Lower lobe of right lung (tissue), 2 donors: ENCODE results near the gene MAX. TPM values are rescaled to one million over a fixed set of nuclear protein-coding genes. Genes with fewer than 3 reads are reported as not detected.
"Not testable (repeated sequence)": the region's sequence is repeated elsewhere in the genome, so short reads cannot be mapped to it uniquely, and the experiment has no call there.

Experiments used
- ATAC-seq, 2 donors: fragments of 200-7000 bp; cut with Tn5 transposase; one replicate each; pipeline ENCODE4 v1.9.1; 2020 to 2022; ENCODE audit warnings: mild to moderate bottlenecking in 2 of 2, moderate library complexity in 2 of 2
- DNase-seq: peaks from one replicate; pipeline ENCODE4 v3.0.0-alpha.2; 2020
- H3K27ac ChIP-seq: fragments of 200-600 bp; one replicate; pipeline ENCODE4 v1.8.0; 2022
- H3K27me3 ChIP-seq: fragments of 200-600 bp; one replicate; pipeline ENCODE4 v1.8.0; 2022; ENCODE audit warnings: low read depth
- H3K36me3 ChIP-seq: fragments of 200-600 bp; one replicate; pipeline ENCODE4 v1.8.0; 2022; ENCODE audit warnings: mild to moderate bottlenecking
- H3K4me1 ChIP-seq: fragments of 200-600 bp; one replicate; pipeline ENCODE4 v1.8.0; 2022
- H3K4me3 ChIP-seq: fragments of 200-600 bp; one replicate; pipeline ENCODE4 v1.8.0; 2022; ENCODE audit warnings: mild to moderate bottlenecking
- H3K9me3 ChIP-seq: fragments of 200-600 bp; one replicate; pipeline ENCODE4 v1.8.0; 2022
- intact Hi-C: fragments of 100-400 bp; cut with DNase I; formaldehyde crosslinking; loops from one replicate; pipeline ENCODE4 v1.11.0; 2022
- total RNA-seq: library from RNA; stranded (reverse); fragmentation: NEBNext Ultra II Directional; extraction: Animal tissue kit (Norgen Biotek cat#: 25700); gene quantifications from one replicate; pipeline ENCODE4 v1.2.1, GENCODE V29; 2021
- TF ChIP-seq, protein P1 (sequence below): fragments of 200-600 bp; IDR thresholded peaks from one replicate; pipeline ENCODE4 v1.8.0; 2022; ENCODE audit warnings: antibody characterized with exemption, mild to moderate bottlenecking
- donor health status: DM: no; HTN: yes; CAD: no; lungs with severe emphysema.

MAX gene
- total RNA-seq, 1 donor from 2014 or later = 105 TPM

- Histone ChIP-seq H3K9me3 (no peaks in the 10 kb centered on the region), H3K4me1 (peaks cover 58% of the 10 kb centered on the region), H3K27me3 (no peaks in the 10 kb centered on the region), H3K27ac (no peak overlapping the region), H3K4me3 (no peak overlapping the region), H3K36me3 (peaks cover 43% of the 10 kb centered on the region)
- intact Hi-C loops = no loop called here
- TF ChIP-seq, protein P1, sequence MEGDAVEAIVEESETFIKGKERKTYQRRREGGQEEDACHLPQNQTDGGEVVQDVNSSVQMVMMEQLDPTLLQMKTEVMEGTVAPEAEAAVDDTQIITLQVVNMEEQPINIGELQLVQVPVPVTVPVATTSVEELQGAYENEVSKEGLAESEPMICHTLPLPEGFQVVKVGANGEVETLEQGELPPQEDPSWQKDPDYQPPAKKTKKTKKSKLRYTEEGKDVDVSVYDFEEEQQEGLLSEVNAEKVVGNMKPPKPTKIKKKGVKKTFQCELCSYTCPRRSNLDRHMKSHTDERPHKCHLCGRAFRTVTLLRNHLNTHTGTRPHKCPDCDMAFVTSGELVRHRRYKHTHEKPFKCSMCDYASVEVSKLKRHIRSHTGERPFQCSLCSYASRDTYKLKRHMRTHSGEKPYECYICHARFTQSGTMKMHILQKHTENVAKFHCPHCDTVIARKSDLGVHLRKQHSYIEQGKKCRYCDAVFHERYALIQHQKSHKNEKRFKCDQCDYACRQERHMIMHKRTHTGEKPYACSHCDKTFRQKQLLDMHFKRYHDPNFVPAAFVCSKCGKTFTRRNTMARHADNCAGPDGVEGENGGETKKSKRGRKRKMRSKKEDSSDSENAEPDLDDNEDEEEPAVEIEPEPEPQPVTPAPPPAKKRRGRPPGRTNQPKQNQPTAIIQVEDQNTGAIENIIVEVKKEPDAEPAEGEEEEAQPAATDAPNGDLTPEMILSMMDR = no peak
- ATAC-seq = peak; percentile 44 to 63
- no peak for DNase-seq
Measured at GRCh38 chr14:65095633-65096205, 6.6 kb downstream of the MAX start.

DNA sequence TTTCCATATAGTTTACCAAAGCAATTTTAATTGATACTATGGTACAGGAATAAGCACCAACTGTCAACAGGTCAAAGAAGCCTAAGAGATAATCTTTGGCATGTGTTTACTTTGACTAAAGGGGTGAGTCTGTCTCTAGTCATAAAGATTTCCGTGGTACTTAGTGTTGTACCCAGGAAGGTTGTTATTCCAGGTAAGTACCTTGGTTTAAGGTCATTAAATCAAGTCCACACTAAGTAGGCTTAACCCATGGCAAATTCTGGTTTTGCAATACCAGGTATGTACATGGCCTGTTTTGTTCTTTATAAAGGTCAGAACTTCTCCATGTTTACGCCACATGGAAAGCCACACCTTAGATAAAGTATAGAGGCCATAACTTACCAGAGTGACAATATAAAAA, 10.0 kb downstream of the MAX start:
- H3K27ac ChIP-seq = no peak overlapping the region
- TF ChIP-seq, protein P1 = no peak
- no peak overlapping the region for H3K4me3 ChIP-seq
- ATAC-seq = no peak
- intact Hi-C loops = no loop called here
- DNase-seq = no peak
- peaks cover 76% of the 10 kb centered on the region for H3K36me3 ChIP-seq
- H3K27me3 ChIP-seq = no peaks in the 10 kb centered on the region
- H3K4me1 ChIP-seq = peaks cover 25% of the 10 kb centered on the region
- no peaks in the 10 kb centered on the region for H3K9me3 ChIP-seq

DNA sequence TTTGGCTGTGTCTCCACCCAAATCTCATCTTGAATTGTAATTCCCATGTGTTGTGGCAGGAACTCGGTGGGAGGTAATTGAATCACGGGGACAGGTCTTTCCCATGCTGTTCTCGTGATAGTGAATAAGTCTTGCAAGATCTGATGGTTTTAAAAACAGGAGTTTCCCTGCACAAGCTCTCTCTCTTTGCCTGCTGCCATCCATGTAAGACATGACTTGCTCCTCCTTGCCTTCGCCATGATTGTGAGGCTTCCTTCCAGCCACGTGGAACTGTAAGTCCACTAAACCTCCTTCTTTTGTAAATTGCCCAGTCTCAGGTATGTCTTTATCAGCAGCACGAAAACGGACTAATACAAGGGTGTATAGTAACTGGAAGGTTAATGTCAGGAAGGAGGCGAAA, 14.5 kb downstream of the MAX start:
- ATAC-seq, H3K4me3 ChIP-seq, H3K27ac ChIP-seq, H3K27me3 ChIP-seq, intact Hi-C loops, DNase-seq, H3K4me1 ChIP-seq, H3K9me3 ChIP-seq: not testable (repeated sequence)
- H3K36me3 ChIP-seq = peaks cover 86% of the 10 kb centered on the region

DNA sequence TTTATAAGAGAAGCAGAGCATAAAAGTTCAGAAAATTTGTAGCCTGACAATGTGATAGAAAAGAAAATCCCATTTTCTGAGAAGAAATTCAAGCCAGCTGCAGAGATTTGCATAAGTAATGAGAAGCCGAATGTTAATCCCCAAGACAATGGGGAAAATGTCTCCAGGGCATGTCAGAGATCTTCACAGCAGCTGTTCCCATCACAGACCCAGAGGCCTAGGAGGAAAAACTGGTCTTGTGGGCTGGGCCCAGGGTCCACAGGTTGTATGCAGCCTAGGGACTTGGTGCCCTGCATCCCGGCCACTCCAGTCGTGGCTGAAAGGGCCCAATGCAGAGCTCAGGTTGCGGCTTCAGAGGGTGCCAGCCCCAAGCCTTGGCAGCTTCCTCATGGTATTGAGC, 15.6 kb downstream of the MAX start:
- peaks cover 15% of the 10 kb centered on the region for H3K4me1 ChIP-seq
- DNase-seq, intact Hi-C loops, H3K4me3 ChIP-seq, H3K27me3 ChIP-seq, H3K27ac ChIP-seq, H3K9me3 ChIP-seq, ATAC-seq: not testable (repeated sequence)
- peaks cover 86% of the 10 kb centered on the region for H3K36me3 ChIP-seq

- H3K4me3 ChIP-seq = no peak overlapping the region
- no peak for DNase-seq
- no peak overlapping the region for H3K27ac ChIP-seq
- no peaks in the 10 kb centered on the region for H3K27me3 ChIP-seq
- no peak for ATAC-seq
- intact Hi-C loops = no loop called here
- H3K9me3 ChIP-seq = no peaks in the 10 kb centered on the region
- TF ChIP-seq, protein P1 = no peak
- peaks cover 71% of the 10 kb centered on the region for H3K36me3 ChIP-seq
- H3K4me1 ChIP-seq = peaks cover 33% of the 10 kb centered on the region
Measured at GRCh38 chr14:65084554-65085505, 17.5 kb downstream of the MAX start.

- TF ChIP-seq, protein P1 = no peak
- no peak for DNase-seq
- Histone ChIP-seq H3K27me3 (no peaks in the 10 kb centered on the region), H3K36me3 (peaks cover 71% of the 10 kb centered on the region), H3K9me3 (no peaks in the 10 kb centered on the region), H3K4me3 (no peak overlapping the region), H3K4me1 (peaks cover 48% of the 10 kb centered on the region), H3K27ac (no peak overlapping the region)
- intact Hi-C loops = no loop called here
- ATAC-seq = no peak
Measured at GRCh38 chr14:65082930-65083329, 19.4 kb downstream of the MAX start.
